Measurements from ENCODE around the gene DENND1B. TPM values are rescaled to one million over a fixed set of nuclear protein-coding genes. Genes with fewer than 3 reads are reported as not detected.

The DENND1B gene
- total RNA-seq, 1 donor from 2014 or later: 15.8 TPM

DNA sequence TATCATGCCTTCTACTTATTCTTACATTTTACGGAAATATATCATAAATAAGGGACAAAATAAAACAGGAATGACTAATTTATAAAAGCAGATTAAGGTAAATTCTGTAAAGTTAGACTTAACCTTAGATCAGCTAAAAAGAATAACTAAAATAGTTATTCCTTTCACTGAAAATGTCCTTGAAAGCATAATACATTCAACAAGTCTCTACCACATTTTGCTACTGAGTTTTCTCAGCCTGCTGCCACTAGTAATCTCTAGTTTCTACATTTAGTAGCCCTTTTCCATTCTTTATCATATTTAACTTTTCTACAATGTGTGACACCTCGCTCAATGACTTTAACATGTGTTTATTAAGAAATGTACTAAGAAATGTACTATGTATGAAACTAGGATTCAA, 89.0 kb downstream of the DENND1B start:
- no peak for DNase-seq (ENCODE audit: low read depth)

DNA sequence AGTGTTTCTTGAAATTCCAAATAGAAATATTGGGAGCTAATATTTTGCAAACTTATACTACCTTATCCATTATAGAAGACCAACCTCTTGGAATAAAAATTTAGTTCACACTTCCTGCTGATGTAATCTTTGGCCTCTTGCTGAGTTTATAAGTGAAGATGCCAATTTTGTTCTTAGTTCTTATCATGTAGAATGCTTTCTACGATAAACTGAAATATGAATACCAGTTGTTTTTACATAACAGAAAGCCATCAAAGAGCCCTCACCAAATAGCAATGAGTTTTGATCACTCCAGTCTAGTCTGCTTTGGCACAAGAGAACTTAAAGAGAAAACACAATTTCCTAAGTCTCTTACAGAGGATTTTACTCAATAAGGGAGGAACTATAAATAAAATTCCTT, 89.5 kb downstream of the DENND1B start:
- no peak for DNase-seq (ENCODE audit: low read depth)

DNA sequence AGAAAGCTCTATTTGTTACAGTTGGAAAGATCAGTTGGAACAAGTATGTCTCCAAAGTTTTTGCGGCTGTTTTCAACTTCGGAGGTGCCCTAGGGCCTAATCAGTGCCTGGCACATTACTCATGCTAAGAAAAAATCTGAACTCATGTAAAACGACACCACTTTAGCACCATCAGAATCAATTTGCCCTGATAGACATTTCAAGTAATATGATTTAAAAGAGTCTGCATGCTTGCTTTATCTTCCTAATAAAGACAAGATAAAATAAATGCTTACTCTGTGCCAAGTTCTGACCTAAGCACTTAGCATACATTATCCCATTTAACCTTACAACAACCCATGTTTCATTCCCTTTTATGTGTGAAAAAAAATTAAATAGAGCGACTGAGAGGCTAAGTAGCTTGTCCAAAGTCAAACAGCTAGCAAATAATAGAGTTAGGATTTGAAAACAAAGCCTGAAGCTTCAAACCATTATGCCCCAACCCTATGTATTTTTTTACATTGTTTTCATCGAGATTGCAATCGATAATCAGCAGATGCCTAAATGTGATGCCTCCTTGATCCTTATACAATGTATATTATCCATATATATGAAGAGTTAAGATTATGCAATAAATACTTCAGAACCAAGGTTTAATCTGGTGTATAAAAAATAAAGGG, 91.3 kb downstream of the DENND1B start:
- DNase-seq (ENCODE audit: low read depth): no peak

DNA sequence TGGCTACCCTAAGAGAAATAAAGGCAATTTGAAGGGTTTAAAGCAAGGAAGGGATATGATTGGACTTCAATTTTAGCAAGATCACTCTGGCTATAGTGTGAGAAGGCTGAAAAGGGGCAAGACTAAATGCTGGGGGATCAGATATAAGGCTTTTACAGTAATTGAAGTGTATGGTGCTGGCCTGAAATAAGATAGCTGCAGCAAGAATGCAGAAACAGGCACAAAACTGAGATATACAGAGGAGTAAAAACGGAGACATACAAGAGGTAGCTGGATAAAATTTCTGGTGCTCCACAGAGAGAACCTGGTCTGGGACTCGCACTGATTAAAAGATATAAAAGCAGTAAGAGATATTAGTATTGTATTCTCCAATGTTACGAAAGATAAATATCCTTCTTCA, 92.0 kb downstream of the DENND1B start:
- DNase-seq (ENCODE audit: low read depth): no peak

DNA sequence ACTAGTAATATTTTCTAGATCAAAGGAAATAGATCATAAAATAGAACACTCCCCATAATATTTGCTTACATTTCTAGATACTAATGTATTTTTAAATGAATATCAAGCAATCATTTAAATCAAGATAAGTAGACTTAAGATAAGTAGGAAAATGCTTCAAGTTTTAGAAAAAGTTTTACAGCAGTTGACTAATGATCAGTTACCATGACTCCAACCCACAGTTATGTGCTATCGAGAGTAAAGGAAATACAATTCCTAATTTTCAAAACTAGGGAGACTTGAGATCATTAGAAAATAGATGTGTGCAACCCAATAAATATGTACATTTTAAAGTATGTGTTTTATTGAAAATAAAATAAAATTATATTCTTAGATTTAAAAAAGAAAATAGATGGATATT, 95.0 kb downstream of the DENND1B start:
- no peak for DNase-seq (ENCODE audit: low read depth)

DNA sequence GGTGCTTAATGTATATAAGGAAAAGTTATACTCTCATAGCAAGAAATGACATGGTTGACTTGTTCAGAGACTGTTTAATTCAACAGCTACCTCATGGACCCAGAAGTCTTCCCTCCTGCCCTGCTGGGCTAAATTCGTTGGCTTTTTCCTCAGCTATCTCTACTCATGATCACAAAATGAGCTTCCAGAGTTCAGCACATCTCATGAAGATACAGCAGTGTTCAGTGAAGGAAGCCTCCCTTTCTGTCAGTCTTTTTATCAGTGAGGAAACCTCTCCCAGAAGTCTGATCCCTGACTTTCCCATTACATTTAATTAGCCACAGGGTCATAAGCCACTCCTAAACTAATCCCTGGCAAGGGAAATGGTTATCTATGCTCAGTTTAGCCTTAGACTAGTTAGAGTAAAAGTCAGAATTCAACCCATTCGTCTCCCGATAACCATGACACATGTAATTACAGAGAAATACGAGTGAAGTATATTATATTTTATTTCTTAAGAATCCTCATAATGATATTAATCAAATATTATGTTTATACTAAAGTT, 97.5 kb downstream of the DENND1B start:
- DNase-seq (ENCODE audit: low read depth): no peak

DNA sequence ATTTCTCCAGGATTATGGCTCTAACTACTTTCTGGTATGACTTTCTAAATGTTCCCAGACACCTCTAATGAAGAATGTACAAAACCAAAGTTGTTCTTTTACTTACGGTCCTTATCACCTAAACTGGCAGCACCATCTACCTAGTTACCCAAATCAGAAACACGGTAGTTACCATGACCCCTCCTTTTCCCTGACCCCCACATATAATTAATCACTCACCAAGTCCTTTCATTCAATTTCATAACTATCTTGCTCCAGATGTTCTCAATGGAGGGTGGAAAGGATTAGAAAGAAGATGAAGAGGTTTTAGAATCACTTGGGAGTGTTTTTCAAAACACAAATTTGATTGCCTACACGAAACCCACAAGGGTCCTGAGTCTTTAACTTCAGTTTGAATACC, 98.0 kb downstream of the DENND1B start:
- DNase-seq (ENCODE audit: low read depth): no peak

DNA sequence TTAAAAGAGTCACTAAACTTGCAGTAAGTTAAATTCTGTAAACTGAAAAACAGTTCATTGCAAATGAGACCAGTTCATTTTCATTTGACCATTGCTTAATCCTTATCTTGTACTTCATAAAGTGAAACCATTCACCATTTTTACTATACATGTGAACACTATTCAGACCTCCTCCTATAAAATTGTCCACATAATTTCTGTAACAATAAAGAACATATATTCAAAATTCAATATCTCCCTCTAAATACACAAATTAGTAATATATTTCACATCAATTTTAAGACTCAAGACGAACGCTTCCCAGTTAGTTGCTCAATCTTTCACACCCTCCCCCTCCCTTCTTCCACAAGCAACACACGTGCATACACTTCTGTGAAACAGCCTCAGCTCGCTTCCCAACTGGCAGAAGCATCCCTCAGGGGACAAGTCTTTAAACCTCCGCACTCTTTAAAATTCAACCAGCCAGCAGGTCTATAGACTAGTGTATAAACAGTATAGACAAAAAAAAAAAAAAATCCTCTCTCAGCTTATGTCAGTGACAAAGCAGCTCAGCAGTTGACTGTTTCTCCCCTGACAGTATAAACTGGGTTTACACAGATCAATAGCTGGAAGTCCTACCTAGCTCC, 99.6 kb downstream of the DENND1B start:
- DNase-seq (ENCODE audit: low read depth): peak; percentile 7

DNA sequence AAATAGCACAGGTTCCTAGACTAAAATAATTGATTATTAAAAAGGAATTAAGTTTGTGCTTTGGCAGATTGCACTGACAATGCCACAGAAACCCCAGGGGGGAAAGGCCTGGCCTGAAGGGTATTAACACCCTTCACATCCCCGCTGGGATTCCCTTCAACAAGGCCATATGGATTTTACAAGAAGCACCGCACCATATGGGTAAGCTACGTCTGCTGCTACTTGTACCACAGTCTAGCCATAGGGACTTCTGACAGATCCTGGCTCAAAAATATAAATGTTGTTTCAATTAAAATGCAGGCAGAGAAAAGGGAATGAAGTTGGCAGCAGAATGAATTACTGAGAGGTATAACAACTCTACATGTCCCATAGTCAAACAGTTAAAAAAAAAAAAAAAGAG, 101.0 kb downstream of the DENND1B start:
- DNase-seq (ENCODE audit: low read depth): no peak

DNA sequence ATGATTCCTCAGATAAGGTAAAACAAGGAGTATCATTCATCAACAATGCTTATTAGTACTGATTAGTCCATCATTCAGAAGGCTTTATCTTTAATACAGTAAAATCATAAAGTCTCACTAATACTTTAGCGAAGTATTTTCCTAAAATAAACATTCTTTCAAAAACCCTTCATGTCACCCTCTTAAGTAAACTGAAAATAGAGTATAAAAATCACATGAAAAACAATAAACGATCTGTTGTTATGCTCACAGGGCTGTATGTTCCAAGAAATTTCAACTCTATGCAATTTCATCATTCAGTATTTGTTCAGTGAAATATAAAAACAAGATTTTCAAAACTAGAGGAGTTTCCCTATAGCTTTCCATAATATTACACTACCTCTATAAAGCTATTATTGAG, 102.0 kb downstream of the DENND1B start:
- no peak for DNase-seq (ENCODE audit: low read depth)

DNA sequence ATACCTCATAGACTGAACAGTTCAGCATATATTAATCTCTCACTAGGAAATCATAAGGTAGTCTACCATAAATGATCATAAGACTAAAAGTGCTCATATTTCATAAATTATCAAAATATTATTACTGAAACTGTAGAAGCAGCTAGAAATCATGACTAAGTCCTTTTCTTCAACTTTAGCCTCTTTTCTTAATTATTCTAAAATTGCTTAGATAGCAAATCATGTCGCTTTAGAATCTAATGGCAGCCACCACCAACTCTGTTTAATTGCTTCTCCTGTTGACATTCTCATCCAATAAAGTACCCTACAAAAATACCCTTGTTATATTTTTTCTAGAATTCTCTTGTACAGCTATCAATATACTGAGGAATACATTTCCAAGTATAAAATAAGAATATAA, 102.9 kb downstream of the DENND1B start:
- DNase-seq (ENCODE audit: low read depth): no peak

DNA sequence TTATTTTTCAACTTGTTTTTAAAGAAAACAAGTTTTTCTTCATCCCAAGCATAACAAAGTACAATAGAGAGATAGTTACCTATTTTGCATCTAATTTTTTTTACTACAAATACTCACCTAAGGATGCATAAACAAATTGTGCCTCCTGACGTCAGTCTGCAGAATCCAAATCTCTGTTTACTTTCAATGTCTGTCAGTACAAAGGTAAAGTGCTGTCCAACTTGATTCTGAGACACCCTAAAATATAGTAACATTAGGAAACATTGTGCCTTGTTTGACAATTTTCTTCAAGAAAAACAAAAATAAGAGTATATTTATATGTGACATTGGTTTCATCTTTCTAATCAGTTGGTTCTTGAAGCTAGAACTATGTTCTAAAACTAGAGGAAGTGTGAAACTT, 103.4 kb downstream of the DENND1B start:
- no peak for DNase-seq (ENCODE audit: low read depth)

DNA sequence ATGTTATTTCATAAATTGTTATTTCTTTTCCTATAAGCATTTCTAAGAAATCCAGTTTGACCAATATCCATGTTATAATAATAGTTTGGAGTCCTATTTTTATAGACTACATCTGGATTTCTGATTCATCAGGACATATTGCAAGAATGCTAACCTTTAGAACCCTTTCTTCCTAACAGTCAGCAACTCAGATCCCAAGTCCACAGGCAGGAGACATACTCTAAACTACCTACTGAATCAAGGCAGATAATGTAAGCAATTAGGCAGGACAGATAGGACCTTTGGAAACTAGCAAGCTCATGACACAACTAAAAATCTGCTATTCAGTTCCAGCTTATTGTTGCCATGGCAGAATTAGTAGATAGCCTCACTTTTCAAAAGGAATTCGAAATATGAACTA, 104.1 kb downstream of the DENND1B start:
- DNase-seq (ENCODE audit: low read depth): no peak

DNA sequence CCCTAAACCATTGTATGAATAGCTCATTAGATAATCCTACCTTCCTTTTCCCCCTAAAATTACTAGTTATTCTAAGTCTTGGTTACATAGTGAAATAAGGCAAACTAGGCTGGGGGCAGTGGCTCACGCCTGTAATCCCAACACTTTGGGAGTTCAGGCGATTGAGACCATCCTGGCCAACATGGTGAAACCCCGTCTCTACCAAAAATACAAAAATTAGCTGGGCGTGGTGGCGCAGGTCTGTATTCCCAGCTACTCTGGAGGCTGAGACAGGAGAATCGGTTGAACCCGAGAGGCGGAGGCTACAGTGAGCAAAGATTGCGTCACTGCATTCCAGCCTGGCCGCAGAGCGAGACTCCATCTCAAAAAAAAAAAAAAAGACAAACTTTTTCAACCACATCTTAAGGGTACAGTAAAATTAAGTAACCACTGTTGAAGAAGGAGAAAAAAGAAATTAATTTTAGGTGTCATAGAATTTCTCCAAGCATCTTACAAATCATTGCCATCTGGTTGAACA, 108.5 kb downstream of the DENND1B start:
- DNase-seq (ENCODE audit: low read depth): no peak

DNA sequence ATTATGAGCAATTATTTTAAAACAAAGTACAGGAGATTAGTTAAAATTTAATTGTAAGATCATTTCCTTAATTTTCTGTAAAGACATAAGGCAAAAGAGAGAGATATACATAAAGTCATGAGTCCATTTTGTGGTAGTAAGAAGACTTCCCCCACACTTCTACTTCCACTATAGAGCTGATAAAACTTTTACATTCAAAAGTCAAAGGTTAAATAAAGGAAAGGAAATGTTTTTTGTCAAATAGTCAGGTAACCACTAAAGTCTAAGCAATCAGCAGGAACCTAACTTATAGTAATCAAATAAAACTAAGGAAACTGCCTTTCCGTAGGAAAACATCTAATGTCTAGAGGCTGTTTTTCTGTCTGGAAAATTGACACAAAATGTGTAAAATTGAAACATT, 110.9 kb downstream of the DENND1B start:
- no peak for DNase-seq (ENCODE audit: low read depth)

DNA sequence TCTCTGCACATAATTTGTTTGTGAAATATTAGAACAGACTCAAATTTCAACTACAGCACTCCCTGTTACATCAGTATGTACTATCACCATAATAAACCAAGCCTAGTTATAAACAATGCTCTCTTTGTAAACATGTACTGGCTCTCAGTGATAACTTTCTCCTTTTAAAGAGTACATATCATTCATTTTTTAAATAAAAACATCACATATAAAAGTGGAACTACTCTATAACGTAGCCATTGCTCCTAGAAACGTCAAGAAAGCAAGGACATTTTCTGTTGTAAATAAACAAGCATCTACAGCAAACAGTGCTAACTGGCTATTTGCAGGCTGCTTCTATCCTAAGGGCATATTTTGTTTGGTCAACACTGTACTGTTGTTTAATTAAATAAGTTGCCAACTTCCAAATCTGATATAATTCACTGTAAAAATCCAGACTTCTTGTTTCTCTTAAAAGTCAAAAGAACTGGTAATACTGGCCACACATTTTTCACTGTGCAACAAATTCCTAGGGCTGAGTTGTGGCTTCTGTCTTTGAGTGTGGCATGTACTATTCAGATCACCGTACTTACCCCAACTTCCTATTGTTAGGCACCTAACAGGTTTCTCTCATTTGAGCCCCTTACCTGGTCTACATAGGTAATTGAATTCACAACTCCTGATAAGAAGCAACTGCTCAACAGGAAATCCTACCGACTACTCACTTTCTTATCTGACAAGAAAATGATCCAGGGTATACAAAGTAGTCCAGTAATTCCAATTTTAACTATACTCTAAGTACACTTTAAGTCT, 111.9 kb downstream of the DENND1B start:
- no peak for DNase-seq (ENCODE audit: low read depth)

DNA sequence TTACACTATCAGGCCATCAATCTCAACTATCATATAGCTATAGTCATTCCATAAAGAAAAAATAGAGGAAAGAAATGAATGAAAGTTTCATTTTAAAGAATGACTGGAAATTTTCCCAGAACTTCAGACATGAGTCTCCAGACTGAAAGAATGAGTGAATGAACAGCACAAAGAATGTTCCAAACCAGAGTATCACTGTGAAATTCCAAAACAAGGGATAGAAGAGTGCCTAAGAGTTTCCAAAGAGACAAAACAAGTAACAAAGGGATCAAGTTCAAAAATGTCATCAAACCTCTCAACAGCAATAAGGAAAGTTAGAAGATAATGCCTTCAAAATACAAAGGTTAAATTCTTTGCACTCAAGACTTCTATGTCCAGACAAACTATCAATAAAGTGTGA, 114.9 kb downstream of the DENND1B start:
- DNase-seq (ENCODE audit: low read depth): peak; percentile 5

DNA sequence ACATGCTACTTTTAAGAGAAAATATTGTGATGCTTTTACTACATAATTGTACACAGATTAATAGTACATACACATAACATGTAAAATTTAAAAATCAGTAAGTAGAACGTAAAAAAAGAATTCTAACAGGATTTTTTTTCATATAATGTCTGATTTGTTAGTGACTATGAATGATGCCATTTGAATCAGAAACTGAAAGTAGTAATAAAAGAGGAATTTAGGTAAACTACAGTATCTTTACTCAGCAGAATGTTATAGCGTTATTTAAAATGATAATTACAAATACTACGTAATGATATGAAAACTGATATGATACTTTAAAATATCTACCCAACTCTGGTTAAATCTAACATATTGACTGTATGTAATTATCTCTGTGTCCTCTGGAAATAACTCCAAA, 116.1 kb downstream of the DENND1B start:
- no peak for DNase-seq (ENCODE audit: low read depth)

DNA sequence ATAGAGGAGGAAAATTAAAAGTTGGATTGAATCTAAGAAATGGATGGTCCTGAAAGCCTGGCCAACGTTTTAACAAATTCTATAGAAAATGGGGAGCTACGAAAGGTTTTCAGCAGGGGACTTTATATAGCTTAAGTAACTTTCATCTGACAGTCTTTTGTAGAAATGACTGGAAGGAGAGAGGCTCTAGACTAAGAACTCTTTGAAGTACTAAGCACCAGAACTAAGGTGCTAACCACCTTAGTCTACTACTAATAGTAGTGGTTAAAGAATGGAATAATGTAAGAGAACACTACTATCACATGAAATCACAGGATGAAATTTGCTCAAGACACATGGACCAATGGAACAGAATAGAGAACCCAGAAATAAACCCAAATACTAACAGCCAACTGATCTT, 126.1 kb downstream of the DENND1B start:
- DNase-seq (ENCODE audit: low read depth): no peak

DNA sequence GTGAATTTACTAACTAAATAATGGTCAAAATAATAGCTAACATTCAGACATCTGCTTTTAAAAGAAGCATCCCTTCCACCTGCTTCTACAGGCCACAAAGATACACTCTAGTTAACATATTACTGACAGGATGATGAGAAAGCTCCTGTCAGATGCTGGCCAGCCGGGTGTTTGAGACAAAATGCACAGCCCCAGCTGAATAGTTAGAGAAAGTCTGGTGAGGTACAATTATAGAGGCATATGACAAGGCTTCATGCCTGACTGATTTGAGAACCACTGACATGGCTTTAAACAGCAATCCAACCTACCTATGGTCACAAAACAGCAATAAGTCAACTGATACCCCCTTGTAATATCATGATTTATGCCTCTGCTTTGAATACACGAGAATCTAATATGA, 137.0 kb downstream of the DENND1B start:
- no peak for DNase-seq (ENCODE audit: low read depth)

DNA sequence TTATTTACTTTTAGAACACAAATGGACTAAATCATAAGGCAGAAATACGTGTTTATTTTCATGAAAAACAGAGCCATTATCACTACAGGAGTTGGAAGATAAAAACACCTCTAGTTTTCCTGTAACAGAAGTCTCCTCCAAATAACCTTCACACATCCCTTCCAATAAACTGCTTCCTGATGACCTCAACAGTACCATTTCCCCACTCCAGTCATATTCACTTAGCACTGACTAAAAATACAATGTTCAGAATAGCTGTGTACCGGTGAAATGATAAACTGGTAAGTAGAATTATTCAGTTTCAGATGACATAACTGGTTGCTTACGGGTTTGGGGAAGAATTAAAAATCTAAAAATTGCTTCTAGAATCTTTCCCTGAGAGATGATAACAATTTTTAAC, 137.9 kb downstream of the DENND1B start:
- DNase-seq (ENCODE audit: low read depth): no peak

DNA sequence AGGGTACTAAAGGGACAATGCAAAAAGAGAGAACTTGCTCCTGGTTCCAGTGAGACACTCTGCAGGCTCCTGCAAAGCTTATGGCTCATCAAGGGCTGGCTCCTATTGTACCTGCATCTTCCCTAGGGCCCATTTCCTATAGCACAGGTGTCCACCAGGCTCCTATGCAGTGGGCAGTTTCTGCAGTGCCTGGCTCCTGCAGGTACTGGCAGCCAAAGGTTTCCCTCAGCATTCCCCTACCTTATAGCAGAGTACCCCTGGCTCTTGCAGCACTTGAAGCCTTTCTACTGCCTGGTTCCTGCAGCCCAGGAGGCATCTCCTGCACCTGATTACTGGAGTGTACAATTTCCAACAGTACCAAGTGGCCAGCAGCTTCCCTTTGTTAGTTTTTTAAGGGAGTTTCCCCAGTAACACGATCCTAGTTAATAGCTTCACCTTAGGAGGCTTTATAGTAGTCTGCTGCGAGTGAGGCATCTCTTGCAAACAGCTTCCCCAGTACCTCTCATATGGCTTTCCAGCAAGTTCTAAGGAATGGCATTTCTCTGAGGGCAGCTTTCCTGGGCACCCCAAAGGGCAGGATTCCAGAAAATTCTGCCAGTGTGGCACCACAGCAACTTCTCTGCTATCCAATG, 141.7 kb downstream of the DENND1B start:
- no peak for DNase-seq (ENCODE audit: low read depth)
